Measurements from ENCODE around the gene TRPM7. TPM values are rescaled to one million over a fixed set of nuclear protein-coding genes. Genes with fewer than 3 reads are reported as not detected.
"Not testable (repeated sequence)": the region's sequence is repeated elsewhere in the genome, so short reads cannot be mapped to it uniquely, and the experiment has no call there.

The TRPM7 gene
- total RNA-seq, 1 donor from 2014 or later, result 33.6 TPM

GRCh38 chr15:50670115-50670514 lies 16.5 kb downstream of the TRPM7 start:
- DNase-seq (ENCODE audit: low spot score), result no peak

DNA sequence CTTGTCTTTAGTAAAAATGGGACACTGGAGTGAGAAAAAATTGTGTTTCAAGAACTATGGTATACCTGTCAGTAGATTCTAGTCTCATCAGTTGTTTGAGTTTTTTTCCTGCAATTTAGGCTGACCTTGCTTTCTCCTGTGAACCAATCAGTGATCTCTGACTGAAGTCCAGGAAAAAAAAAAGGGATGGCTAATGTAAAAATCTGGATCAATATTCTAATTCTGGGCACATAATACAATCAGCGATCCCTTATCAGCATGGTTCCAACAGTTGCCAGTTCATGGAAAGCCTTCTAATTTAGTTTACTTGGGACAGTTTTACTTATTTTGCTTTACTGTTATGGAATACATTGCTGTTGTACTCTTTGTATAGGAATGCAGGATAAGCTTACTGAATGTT lies 17.0 kb downstream of the TRPM7 start:
- no peak for DNase-seq (ENCODE audit: low spot score)

DNA sequence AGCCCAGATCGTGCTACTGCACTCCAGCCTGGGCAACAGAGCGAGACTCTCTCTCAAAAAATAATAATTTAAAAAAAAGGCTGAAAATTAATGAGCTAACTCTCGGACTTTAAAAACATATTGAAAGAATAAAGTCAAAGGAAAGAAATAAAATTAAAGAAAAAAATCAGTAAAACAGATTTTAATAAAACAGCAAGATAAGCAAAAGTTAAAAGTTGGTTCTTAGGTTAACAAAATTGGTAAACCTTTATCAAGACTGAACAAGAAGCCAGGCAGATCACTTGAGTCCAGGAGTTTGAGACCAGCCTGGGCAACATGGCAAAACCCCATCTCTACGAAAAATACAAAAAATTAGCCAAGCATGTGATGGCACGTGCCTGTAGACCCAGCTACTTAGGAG lies 20.7 kb downstream of the TRPM7 start:
- no peak for DNase-seq (ENCODE audit: low spot score)

DNA sequence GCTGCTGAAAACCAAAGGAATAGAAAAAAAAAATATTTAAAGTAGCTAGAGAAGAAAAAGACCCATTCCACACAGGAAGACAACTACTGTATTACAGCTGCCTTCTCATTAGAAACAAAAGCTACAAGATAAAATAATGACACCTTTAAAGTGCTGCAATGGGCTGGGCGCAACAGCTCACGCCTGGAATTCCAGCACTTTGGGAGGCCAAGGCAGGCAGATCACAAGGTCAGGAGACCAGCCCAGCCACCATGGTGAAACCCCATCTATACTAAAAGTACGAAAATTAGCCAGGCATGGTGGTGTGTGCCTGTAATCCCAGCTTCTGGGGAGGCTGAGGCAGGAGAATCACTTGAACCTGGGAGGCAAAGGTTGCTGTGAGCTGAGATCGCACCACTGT lies 31.0 kb downstream of the TRPM7 start:
- no peak for DNase-seq (ENCODE audit: low spot score)

- DNase-seq (ENCODE audit: low spot score), result no peak
Measured at GRCh38 chr15:50653156-50653743, 33.3 kb downstream of the TRPM7 start.

DNA sequence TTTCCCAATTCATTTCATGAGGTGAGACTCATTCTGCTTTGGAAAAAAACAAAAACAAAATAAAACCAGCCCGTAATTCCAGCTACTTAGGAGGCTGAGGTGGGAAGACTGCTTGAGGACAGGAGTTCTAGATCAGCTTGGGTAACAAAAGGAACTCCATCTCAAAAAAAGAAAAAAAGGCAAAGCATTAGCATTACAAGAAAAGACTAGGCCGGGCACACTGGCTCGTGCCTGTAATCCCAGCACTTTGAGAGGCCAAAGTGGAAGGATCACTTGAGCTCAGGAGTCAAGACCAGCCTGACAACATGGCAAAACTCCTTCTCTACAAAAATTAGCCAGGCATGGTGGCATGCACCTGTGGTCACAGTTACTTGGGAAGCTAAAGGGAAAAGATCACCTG lies 33.9 kb downstream of the TRPM7 start:
- DNase-seq (ENCODE audit: low spot score), result no peak

GRCh38 chr15:50641318-50641717 lies 45.3 kb downstream of the TRPM7 start:
- no peak for DNase-seq (ENCODE audit: low spot score)

DNA sequence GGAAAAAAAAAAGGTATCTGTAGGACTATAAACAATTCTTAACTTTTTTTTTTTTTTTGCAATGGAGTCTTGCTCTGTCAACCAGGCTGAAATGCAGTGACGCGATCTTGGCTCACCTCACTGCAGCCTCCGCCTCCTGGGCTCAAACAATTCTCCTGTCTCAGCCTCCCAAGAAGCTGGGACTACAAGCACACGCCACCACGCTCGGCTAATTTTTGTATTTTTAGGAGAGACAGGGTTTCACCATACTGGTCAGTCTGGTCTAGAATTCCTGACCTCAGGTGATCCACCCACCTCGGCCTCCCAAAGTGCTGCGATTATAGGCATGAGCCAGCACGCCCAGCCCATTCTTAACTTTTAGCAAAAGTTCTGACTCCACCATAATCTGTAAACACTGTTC lies 50.5 kb downstream of the TRPM7 start:
- DNase-seq (ENCODE audit: low spot score), result no peak

- no peak for DNase-seq (ENCODE audit: low spot score)
Measured at GRCh38 chr15:50633653-50634052, 52.9 kb downstream of the TRPM7 start.

GRCh38 chr15:50628421-50628820 lies 58.2 kb downstream of the TRPM7 start:
- DNase-seq (ENCODE audit: low spot score), result no peak

- DNase-seq (ENCODE audit: low spot score), result no peak
Measured at GRCh38 chr15:50627351-50628055, 59.1 kb downstream of the TRPM7 start.

DNA sequence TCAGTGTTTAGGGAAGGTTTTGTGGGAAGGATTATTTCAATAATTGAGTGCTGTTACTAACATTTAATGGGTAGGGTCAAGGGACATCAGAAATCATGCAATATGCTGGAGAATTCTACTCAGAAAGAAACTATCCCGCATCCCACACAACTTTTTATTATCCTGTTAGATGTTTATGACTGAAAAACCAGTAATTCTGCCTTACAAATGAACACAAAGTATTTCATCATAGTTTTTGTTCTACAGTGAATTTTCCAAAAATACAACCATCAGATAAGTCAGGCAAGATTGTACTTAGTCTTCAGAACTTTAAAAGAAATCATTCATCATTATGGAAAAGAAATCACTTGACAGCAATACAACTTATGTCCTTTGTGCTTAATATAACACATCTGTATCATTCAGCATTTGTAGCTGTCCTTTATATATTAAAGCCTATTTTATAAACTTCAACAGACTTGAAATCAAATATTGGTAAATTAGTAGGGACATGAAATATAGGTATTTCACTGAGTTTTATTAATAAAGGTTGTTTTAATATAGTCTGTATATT lies 61.9 kb downstream of the TRPM7 start:
- DNase-seq (ENCODE audit: low spot score), result no peak

DNA sequence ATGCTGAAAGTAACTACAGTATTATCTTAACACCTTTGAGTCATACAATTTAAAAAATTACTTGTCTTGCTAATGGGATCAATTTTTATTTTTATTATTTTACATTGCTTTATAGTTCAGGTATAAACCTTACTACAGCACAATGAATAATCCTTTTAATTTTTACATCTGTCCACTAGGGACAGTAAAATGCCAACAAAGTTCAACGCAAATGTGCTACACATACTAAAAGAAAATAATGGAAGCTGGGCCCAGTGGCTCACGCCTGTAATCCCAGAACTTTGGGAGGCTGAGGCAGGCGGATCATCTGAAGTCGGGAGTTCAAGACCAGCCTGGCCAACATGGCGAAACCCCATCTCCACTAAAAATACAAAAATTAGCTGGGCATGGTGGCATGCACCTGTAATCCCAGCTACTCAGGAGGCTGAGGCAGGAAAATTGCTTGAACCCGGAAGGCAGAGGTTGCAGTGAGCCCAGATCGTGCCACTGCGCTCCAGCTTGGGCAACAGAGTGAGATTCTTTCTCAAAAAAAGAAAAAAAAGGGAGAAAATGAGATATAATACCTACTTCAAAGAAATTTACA lies 64.1 kb downstream of the TRPM7 start:
- DNase-seq (ENCODE audit: low spot score), result not testable (repeated sequence)

DNA sequence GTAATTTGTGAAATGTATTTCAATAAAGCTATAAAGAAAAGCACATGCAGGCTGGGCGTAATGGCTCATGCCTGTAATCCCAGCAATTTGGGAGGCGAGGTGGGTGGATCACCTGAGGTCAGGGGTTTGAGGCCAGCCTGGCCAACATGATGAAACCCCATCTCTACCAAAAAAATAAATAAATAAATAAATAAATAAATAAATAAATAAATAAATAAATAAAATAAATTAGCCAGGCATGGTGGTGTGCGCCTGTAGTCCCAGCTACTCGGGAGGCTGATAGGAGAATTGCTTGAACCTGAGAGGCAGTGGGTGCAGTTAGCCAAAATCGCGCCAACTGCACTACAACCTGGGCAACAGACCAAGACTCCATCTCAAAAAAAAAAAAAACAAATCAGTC lies 69.6 kb downstream of the TRPM7 start:
- DNase-seq (ENCODE audit: low spot score), result not testable (repeated sequence)

DNA sequence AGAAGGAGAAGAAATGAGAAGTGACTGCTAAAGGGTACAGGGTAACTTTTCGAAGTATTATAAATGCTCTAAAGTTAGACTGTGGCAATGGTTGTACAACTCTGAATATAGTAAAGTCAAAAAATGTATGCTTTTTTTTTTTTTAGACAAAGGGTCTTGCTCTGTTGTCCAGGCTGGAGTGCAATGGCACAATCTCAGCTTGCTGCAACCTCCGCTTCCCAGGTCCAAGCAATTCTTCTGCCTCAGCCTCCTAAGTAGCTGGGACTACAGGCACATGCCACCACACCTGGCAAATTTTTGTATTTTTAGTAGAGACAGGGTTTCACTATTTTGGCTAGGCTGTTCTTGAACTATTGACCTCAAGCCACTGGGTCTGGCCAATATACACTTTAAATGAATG lies 70.0 kb downstream of the TRPM7 start:
- not testable (repeated sequence) for DNase-seq (ENCODE audit: low spot score)

DNA sequence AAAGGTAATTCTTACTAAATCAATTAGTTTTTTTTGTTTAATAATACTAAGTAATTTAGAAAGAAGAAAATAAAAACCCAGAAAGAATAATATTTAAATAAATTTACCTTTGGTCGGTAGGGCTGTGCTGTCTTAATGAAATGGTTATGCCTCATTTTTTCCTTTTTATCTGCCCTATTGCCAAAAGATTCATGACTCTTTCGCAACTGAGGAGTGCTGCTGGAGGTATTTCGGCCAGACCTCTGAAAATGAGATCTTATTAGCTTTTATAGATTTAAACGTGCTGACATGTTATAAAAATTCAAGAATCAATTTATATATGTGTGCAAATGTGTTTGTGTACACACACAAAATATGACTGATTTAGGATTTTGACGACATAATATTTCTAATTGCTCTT lies 73.0 kb downstream of the TRPM7 start:
- no peak for DNase-seq (ENCODE audit: low spot score)

DNA sequence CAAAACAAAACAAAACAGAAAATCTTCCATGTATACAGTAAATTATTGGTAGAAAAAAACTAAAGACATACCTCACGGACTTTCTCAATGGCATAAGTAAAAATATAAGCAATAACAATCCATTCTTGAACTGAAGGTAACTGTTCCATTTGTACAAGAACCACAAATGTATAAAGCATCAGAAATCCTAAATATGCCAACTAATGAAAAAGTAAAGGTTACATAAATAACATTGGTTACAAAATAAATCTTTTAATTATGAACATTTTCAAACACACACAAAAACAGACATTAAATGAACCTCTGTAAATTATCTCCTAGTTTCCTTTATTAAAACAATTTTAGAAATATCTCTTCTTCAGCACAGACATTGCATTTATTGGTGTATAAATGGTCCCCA lies 79.5 kb downstream of the TRPM7 start:
- no peak for DNase-seq (ENCODE audit: low spot score)

DNA sequence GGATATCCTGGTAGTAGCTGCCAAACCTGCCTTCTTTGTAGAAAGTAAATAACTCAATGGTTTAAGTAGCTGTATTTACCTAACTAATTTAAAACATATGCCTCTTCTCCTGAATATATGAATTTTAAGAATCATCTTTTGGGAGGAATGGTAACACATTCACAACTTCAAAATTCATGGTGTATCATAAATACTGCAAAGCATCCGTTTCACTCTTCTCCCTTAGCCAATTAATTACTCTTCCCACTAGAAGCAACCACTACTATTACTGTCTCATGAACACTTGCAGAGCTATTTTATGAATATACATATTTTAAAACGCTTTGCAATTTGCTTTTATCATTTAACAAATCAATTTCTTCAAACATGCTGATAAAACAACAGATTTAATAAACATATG lies 81.1 kb downstream of the TRPM7 start:
- no peak for DNase-seq (ENCODE audit: low spot score)

- not testable (repeated sequence) for DNase-seq (ENCODE audit: low spot score)
Measured at GRCh38 chr15:50602028-50602427, 84.6 kb downstream of the TRPM7 start.

DNA sequence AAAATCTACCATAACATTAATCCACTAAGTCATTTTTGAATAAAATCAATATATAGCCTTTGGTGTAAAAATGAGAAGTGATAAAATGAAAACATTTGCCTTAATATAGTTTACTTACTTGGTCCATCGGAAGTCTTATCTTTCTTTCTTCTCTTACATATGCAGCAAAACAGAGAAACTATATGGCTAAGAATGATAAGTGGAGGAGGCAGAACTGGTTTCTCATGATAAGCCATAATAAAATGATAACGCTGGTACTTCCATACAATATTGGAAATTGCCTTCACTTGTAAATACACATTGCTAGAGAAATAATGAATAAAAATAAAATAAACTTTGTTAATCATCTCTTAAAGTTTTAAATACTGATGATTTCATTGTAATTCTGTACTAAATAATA lies 92.3 kb downstream of the TRPM7 start:
- no peak for DNase-seq (ENCODE audit: low spot score)

- no peak for DNase-seq (ENCODE audit: low spot score)
Measured at GRCh38 chr15:50593761-50594160, 92.8 kb downstream of the TRPM7 start.

- no peak for DNase-seq (ENCODE audit: low spot score)
Measured at GRCh38 chr15:50590288-50590687, 96.3 kb downstream of the TRPM7 start.

DNA sequence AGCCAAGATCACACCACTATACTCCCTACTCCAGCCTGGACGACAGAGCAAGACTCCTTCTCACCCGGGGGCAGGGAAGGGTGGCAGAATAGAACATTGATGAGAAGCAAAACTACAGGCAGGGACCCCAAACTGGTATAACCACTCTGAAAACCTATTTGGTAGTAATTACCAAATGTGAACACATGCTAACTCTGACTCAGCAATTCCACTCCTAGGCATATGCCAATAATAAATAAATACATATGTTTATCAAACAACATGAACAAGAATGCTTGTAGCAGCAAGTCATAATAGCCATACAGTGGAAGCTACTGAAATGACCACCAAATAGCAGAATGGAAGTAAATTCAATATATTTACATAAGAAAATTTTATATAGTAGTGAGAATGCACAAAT lies 109.1 kb downstream of the TRPM7 start:
- DNase-seq (ENCODE audit: low spot score), result no peak

Data from mucosa of gallbladder (tissue), 1 donor.